HG02884 (cell line): Measurements from ENCODE around the gene TIGAR.

Experiments
- ATAC-seq: cut with Tn5 transposase; IDR thresholded peaks from one replicate; pipeline ENCODE4 v1.9.1; 2021; ENCODE audit warnings: mild to moderate bottlenecking, moderate library complexity; ENCODE audit not compliant: unreplicated experiment

The TIGAR gene

DNA sequence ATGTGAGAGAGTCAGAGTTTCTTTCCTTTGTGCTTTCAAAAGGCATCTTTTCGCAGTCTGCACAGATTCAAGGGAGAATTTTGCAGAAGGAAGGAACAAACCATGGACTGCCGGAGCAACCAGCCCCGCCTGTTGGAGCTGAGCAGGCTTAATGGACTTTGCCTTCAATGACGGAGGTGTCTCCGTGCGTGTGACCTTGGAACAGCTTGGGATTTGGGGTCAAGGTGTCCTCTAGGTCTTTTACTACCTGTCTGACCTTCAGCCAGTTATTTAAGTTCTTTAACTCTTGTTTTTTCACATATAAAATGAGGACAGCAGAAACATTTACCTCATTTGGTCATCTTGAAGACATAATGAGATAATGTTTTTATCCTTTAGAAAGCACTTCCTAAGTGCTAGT lies 54.4 kb downstream of the TIGAR start:
- ATAC-seq: no peak

DNA sequence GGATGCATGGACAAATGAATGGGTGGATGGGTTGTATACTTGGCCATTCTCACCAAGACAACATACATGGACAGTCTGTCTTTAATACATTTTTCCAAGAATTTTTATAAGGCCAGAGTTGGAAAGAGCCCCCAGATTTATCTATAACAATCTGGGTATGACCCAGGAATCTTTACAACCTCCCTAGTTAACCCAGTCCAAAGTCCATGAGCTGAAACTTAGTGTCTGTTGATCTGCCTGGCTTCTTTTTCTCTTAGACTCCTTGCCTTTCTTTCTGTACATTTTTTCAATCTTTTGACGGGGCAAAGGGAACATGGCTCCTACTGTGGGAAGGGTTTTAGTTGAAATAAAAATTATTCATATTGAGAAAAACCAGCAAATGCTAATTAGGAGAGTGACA lies 57.8 kb downstream of the TIGAR start:
- ATAC-seq: no peak

DNA sequence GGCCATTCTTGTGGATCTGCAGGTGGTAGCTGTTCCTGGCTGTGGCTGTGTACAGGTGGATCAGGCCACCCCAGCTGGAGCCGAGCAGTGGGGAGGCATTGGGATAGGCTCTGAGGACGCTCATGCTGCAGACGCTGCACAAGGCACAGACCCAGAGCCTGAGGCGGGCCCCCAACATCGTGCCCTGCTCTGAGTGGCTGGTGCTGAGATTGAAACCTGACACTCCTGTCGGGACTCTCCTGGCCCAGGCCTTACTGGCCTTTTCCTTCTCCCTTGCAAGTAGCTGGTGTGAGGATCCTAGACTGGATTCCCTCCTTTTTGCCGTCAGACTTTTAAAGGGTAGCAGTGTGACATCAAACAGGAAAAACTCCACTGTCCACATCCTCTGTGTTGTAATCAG lies 58.4 kb downstream of the TIGAR start, which contains the start of gene FGF23:
Gene FGF23, minus strand, starts transcription at position 308 of the 400 bp plus-strand sequence. Its CDS starts 130 bp downstream, at position 178.
- no peak for ATAC-seq

DNA sequence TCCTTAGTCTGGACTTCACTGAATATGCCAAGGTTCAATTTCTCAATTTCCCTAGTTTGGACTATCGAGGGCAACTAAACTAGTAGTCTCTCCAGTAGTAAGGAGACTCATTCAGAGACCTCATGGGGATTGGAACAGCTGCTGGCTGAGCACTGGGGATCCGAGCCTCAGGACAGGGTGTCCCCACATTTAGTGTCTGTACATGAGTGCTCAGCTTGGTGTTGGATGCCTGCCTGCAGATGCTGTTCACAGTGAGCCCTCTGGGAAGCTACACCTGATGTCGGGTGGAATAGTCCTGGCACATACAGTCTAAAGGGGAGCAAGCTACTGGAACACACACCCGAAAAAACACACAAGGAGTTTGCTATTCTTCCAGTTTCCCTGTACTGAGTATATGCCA lies 59.3 kb downstream of the TIGAR start:
- no peak for ATAC-seq

DNA sequence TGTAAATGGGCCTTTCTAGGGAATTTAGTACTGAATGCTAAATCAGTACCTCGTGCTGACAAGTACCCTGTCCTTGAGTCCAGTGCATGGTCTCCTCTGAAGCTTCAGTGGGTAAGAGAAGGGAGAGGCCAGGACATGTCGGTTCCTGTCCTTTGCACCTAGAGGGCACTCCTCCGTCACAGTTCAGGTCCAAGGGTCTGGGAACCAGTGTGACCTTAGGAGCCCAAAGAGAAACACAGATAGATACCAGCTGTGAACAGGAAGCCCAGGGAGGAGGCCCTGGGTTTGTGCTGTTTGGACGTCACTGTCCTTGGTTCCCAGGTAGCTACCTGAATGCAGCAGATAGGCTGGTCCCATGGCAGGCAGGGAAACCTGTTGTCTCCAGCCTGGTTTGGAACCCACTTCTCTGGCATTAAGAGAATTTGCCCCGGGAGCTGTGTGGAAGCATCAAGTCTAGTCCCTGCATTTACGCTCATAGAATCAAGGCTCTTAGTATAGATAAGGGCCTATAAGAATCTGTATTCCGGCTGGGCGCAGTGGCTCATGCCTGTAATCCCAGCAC lies 62.4 kb downstream of the TIGAR start:
- no peak for ATAC-seq

DNA sequence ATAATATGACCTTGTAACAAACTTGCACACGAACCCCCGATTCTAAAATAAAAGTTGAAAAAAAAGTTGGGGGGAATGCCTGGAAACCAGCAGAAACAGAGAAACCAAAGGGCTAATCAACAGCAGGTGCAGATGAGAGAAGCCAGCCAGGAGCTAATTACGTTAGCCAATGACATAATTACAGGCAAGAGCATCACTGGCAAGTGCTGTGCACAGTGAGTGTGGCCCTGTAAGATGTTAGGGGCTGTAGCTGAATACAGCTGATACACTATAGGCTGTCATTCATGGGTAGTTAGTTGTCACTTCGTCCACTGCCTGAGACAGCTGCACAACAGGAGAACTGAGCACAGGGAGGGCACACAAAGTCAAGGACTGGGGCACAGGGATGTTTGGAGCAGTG lies 65.8 kb downstream of the TIGAR start:
- no peak for ATAC-seq

DNA sequence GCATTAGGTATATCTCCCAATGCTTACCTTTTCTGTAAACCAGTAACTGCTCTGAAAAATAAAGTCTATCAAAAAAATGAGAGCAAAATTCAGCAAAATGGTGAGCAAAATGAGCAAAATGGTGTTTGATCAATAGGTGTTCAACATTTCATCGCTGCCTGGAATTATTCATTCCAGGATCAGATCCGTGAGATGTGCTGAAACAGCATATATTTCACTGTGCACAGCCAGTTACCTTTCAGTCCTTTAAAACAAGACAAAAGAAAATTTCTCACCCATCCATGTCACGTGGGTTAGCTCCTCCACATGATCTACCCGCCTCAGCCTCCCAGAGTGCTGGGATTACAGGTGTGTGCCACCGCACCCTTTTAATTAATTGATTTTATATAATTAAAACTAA lies 66.6 kb downstream of the TIGAR start:
- ATAC-seq: no peak

DNA sequence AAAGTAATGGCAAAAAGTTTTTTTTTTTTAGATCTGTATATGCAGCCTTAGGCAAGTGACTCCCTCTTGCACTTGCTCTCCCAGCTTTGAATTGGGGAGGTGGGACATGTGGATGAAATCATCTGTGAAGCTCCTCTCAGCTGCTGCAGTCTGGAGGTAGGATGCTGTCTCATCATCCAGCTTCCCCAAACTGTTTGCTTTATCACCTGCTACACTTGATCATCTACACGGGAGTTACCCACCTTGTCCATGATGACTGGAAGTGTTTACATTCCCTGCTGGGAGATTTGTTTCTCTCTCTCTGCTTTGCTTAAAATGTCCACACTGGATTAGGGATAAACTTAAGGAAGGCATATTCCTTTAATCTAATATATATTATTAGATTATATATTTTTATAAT lies 67.0 kb downstream of the TIGAR start:
- ATAC-seq: no peak

DNA sequence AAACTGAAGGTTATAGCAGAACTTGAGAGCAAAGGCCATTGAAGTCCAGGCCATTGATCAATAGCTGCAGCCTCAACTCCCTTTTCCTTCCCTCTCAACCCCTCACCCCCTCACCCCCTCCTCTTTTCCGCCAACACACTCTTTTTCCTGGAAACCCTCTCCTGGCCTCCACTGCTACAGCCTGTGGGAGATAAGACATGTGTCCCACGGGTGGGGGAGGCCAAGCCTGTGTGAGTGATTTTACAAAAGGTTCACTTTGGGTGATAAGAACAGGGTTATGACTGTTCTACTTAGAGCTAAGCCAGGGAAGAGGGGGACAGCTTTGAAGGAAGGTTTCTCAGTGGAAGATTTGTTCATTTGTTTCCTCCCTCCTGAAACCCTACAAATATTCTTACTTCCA lies 67.6 kb downstream of the TIGAR start:
- no peak for ATAC-seq

DNA sequence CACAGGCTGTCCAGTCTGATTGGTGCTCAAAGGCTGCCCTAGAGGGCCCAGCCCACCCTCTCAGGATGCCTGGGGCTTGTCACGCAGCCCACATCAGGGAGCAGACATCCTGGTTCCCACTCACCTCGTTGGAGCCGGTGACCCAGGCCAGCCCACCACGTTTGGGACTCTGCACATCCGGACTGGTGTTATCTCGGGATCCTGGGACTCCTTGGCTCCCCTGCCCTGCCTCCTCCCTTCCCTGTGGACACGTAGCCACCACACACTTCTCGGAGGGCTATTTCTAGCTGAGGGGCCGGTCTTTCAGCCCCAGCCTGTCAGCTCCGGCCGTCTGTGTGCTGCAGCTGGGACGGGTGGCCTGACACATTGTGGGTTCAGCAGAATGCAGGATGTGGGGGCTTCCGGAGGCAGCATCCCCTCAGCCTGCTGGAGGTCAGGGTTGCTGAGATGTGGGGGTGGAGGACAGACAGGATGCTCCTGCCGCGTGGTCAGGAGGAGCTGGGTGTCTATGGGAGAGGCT lies 71.3 kb downstream of the TIGAR start:
- ATAC-seq: no peak

DNA sequence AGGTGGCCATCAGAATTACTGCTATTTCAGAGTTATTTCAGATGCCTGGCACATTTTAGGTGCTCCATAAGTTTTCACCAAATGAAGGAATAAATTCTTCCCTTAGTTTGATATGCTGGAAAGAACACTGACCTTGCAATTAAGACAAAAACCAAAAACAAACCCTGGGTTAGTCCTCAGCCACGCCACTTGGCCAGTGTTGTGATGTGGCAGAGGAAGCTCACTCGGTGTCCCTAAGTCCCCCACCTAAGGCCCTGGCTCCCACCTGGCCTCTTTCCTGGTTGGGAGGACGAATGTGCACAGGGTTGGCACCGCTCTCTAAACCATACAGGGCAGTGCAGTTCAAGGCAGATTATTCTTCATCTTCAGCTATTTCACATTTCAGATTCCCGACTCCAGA lies 72.2 kb downstream of the TIGAR start:
- no peak for ATAC-seq

DNA sequence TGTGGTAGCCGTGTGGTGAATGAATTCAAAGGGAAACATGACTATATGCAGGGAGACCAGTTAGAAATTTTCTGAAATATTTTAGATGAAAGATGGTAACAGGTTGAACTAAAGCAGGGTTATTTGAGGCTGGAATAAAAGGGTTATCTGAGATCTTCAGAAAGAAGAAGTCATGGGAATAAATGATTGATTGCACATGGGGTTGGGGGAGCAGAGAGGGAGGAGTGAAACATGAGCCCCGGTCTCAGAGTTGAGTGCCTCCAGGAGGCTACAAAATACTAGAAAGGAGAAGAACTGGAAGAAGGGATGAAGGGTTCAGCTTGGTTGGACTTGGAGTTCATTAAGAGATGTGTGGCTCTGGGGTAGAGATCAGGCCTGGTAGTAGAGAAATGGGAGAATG lies 74.8 kb downstream of the TIGAR start:
- no peak for ATAC-seq

DNA sequence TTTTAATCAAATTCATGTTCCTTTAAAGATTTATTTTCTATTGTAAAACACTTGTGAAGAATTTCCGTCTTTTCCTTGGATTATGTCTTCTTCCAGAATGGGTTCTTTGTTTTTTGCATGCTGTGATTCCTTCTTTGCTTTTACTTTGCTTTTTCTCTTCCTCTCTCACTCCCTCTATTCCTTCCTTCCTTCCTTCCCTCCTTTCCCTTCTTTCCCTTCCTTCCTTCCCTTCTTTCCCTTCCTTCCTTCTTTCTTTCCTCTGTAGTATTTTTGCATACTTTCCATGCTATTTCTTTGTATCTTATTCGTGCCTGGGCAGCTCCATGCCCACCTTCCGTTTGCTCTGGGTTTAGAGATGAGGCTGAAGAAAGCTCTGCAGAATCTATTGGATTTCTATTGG lies 80.1 kb downstream of the TIGAR start:
- no peak for ATAC-seq

DNA sequence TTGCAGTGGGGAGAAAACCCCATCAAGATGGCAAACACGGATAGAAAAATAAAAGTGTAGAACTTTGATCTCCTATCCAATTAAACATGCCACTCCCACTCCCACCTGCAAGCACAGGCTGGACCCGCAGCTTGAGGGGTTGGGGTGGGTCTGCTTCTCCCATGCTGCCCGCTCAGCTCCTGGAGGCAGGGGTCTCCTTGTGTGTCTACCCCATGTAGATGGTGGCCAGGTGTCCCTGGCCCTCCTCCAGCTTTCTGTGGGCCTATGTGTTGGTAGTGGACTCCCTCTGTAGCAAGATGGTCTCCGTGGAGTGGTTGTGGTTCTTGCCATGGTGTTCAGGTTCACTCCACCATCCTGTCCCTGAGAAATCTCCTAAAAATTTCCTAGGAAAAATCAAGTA lies 82.0 kb downstream of the TIGAR start:
- ATAC-seq: no peak
